Epithelial cell of esophagus (primary cell): ENCODE measurements around the gene RAP1GAP2.

Source experiments
- DNase-seq: peaks from one replicate; pipeline ENCODE4 v3.0.0; 2010; ENCODE audit warnings: low read depth
- H3K4me3 ChIP-seq: 2 replicates; pipeline ENCODE4 v1.5.1; 2011; ENCODE audit warnings: mild to moderate bottlenecking, low read length, control low read depth
- CTCF ChIP-seq: IDR thresholded peaks from 2 replicates; pipeline ENCODE4 v1.5.1; 2011; ENCODE audit warnings: low read depth, mild to moderate bottlenecking, low read length, control low read depth, inconsistent platforms; ENCODE audit not compliant: insufficient read depth; ENCODE audit errors: missing control alignments

Gene RAP1GAP2

DNA sequence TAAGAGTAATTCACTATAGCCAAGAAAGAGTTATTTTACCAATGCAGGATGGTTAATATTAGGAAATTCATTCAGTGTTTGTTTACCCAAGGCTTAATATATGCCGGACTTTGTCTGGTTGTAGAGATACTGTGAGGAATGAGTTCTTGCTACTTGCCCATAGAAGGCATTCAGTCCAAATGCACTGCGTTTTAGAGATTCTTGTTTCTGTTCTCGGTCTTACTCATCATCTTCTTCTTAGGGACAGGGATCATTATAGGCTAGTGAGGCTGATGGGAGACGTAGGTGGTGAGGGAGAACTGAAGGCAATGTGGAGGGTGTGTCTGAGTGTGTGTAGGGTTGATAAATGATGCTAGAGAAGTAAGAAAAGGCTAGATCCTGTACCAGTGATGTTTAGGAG, 176.5 kb downstream of the RAP1GAP2 start:
- DNase-seq, result no peak
- TF ChIP-seq CTCF, result no peak
- no peak overlapping the region for H3K4me3 ChIP-seq

DNA sequence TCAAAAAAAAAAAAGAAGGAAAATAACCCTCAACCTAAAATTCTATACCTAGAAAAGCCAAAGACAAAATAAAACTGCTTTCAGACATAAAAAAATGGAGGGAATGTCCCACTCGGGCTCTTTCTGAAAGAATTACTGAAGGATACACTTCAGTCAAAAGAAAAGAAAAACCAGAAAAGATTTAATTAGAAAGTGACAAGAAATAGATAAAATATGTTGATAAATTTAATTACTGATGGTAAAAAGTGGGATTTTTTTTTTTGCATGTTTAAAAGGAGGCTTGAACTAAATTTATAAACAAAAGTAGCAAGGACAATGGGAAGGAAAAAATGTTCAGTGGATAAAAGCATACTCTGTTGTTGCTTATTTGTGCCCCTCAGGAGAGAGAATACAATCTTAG, 178.1 kb downstream of the RAP1GAP2 start:
- TF ChIP-seq CTCF, result no peak
- no peak overlapping the region for H3K4me3 ChIP-seq
- no peak for DNase-seq

DNA sequence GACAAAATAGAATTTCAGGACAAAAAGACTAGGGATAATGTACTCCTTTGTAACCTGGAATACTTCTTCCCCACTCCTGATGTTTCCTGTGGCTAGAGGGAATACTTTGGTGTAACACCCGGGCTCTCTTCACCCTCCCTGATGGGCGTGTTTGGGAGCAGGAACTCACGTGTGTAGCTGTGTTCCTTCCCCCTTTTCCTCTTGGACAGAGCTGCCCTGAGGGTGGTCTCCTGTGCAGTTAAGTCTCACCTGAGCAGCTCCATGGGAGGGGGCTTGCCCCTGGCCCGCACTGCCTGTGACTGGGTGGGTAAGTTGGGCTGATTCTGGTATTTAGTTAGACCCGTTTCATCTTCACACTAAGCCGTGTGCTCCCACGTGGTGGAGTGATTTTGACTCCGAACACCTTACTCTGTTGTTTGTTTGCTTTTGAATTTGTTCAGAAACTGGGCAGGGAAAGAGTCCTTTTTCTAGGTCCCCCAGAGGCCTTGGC, 179.3 kb downstream of the RAP1GAP2 start:
- TF ChIP-seq CTCF, result no peak
- H3K4me3 ChIP-seq, result peak overlapping the region; percentile 84
- peak; percentile 78 for DNase-seq

- DNase-seq, result no peak
- H3K4me3 ChIP-seq, result no peak overlapping the region
- no peak for TF ChIP-seq CTCF
These were observed 180.9 kb downstream of the RAP1GAP2 start for GRCh38 chr17:2977157-2977556.

- no peak for DNase-seq
- H3K4me3 ChIP-seq, result no peak overlapping the region
- no peak for TF ChIP-seq CTCF
These were observed 181.9 kb downstream of the RAP1GAP2 start for GRCh38 chr17:2978116-2978515.

- TF ChIP-seq CTCF, result no peak
- no peak overlapping the region for H3K4me3 ChIP-seq
- DNase-seq, result no peak
These were observed 182.8 kb downstream of the RAP1GAP2 start for GRCh38 chr17:2978991-2979390.

- H3K4me3 ChIP-seq, result no peak overlapping the region
- no peak for TF ChIP-seq CTCF
- no peak for DNase-seq
These were observed 184.1 kb downstream of the RAP1GAP2 start for GRCh38 chr17:2980211-2980903.
